ENCODE data around the gene UVSSA.
"Not testable (repeated sequence)": the region's sequence is repeated elsewhere in the genome, so short reads cannot be mapped to it uniquely, and the experiment has no call there.

The UVSSA gene

DNA sequence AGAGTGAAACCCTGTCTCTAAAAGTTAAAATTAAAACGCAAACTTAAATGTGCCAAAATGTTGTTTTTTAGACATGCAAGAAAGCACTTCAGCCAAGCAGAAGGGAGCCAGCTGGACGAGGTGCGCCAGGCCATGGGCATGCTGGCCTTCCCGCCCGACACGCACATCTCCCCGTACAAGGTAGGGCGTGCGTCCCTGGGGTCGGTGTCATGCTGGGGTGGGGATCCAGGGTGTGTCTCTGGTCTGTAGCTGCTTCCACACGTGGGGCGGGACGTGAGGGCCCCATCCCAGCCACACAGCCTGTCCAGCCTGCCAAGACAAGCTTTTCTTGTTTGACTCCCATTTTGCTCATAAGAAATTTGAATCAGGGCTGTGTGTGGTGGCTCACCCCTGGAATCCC, 14.3 kb upstream of the UVSSA start:
- no peak for DNase-seq

DNA sequence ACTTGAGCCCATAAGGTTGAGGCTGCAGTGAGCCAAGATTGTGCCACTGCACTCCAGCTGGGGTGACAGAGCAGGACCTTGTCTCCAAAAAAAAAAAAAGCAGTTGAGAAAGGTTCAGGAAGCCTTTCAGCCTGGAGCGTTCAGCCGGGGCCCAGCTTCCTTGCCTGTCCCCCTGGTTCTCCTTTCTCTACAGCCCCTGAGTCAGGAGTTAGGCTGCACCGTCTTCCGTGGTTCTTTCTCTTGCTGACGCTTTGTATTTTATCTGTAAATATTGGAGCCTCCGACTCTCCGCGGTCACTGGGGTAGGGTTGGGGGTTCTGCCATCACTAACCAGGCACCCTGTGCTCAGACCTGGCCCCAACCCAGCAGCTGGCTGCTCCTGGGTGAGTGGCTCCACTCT, 13.8 kb upstream of the UVSSA start:
- DNase-seq = no peak

- not testable (repeated sequence) for DNase-seq
These were observed 13.0 kb upstream of the UVSSA start for GRCh38 chr4:1333851-1334578.

- DNase-seq = no peak
These were observed 12.5 kb upstream of the UVSSA start for GRCh38 chr4:1334579-1334895.

GRCh38 chr4:1335193-1335883, 11.7 kb upstream of the UVSSA start:
- DNase-seq = not testable (repeated sequence)

DNA sequence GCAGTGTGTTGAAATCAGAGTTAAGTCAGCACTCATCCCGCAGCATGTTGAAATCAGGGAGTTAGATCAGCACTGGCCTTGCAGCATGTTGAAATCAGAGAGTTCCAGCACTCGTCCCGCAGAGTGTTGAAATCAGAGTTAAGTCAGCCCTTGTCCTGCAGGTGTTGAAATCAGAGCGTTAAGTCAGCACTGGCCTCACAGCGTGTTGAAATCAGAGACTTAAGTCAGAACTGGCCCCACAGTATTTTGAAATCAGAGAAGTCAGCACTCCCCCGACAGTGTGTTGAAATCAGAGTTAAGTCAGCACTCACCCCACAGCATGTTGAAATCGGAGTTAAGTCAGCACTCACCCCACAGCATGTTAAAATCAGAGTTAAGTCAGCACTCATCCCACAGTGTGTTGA, 10.9 kb upstream of the UVSSA start:
- no peak for DNase-seq

DNA sequence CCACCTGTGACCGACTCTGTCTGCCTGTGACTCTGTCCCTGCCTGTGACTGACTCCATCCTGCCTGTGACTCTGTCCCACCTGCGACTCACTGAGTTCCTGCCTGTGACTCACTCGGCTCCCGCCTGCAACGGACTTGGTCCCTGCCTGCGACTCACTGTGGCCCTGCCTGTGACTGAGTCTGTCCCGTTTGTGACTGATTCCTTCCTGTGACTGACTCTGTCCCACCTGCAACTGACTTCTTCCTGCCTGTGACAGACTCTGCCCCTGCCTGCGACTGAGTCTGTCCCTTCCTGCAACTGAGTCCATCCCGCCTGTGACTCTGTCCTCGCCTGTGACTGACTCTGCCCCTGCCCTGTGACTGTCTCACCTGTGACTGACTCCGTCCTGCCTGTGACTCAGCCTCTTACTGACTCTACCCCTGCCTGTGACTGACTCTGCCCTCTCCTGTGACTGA, 9.6 kb upstream of the UVSSA start:
- no peak for DNase-seq

DNA sequence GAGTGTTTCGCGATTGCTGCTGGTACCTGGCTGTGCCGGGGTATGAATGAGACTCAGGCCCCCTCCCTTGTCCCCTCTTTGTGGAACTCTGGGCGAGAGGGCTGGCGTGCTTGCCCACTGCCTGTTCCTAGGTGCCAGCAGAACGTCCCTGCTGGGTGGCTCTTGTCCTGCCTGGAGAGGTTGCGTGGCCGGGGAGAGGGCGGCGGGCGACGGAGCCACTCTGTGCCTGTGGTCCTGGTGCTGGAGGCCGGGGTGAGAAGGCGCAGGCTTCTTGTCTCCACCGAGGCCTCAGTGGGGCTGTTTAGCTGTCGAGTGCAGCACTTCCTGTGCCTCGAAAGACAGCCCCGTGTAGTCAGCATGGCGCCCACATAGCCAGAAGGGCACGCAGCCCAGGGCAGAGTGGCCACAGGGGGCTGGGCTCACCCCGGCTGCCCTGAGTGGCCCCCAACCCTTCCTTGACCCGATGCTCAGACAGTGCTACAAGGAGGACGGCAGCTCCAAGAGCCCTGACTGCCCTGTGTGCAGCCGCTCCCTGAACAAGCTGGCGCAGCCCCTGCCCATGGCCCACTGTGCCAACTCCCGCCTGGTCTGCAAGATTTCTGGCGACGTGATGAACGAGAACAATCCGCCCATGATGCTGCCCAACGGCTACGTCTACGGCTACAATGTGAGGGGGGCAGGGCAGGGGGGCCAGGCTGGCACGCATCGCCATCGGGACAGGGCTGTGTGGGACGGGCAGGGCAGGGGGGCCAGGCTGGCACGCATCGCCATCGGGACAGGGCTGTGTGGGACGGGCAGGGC, 8.9 kb upstream of the UVSSA start:
- DNase-seq = no peak

DNA sequence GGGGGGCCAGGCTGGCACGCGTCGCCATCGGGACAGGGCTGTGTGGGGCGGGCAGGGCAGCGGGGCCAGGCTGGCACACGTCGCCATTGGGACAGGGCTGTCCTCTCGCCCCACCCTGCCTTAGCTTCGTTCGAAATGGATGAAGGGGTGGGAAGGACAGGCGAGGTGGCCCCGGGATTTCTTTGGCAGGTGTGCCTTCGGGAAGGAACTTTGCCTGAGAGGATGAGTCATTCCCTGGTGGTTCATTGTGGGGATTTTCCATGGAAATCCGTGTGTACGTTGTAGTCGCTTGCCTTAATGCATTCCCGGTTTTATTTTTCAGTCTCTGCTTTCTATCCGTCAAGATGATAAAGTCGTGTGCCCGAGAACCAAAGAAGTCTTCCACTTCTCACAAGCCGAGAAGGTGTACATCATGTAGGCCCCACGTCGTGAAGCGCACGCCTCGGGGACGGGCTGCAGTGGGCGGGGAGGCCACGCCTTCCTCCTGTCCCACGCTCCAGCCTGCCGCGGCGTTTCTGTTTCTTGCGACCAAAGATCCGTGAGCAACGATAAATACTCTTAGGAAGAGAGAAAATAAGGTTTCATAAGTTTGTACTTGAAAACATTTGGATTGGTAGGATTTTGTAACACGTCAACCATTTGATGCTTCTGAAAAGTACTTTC, 8.1 kb upstream of the UVSSA start:
- no peak for DNase-seq

GRCh38 chr4:1339489-1339888, 7.5 kb upstream of the UVSSA start:
- DNase-seq = no peak

GRCh38 chr4:1340181-1340747, 6.7 kb upstream of the UVSSA start:
- DNase-seq = no peak

GRCh38 chr4:1340861-1341260, 6.1 kb upstream of the UVSSA start:
- no peak for DNase-seq

DNA sequence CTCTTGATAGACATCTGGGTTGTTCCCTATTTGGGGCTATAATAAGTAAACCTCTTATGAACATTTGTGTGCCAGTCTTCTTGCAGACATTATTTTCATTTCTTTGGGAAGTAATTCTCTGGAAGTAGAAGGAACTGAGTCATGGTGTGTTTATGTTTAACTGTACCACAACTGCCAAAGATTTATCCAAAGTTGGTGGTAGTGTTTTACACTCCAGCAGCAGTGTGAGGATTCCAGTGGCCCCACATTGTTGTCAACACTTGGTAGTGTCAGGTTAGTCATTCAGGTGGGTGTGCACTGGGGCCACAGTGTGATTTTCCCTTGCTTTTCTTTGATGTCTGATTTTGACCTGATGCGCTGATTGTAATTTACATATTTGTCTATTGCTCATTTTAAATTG, 5.0 kb upstream of the UVSSA start:
- no peak for DNase-seq

DNA sequence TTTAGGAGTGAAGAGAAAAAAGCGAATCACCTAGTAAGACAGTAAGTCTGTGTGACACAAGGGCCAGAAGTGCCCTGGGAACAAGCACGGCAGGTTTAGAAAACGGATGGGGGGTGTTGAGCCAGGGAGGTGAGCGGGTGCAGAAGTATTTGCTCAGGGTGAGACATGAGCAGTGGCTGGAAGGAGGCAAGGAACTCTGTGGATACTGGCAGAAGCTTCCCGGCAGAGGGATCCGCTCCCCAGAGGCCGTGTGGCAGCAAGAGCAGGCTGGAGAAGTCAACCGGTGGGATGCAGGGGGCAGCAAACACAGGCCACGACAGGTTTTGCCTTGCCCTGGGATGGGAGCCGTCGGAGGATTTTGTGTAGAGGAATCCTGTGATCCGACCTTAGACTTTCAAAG, 2.3 kb upstream of the UVSSA start:
- DNase-seq = no peak

DNA sequence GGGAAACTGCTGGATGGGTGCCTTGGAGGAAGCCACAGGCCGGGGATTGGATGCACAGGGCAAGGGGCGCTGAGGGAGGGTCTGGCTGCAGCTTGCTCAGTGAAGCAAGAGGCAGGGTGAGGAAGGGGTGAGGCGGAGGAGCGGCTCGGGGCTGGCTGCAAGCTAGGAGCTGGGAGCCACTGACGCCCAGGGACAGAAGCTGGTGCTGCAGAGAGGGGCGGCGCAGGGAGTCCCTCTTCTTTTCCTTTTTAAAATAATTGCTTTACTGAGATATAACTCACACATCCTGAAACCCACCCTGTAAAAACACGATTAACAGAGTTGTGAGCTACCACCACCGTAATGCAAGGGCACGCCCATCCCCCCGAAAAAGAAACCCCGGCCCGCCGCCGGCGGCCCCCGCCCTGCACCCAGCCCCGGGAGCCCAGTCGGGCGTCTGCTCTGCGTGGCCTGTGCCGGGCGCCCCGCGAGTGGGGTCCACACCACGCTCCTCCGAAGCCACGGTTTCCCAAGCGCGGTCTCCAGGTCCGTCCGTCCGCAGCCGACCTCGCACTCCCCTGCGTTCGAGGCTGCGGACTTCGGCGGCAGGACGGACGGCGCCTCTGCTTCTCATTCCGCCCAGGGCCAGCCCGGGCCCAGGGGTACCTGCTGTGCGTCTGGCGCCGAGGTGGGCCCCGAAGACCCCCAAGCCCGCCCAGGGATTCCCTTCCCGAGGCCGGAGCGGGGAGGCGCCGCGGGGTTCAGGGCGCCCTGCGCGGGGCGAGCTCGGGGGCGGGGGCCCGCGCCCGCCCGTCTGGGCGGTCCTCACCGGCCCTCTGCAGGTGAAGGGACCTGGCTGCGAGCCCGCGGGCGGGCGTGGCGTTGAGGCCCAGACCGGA, 866 bp upstream of the UVSSA start:
- peak; percentile 49 for DNase-seq

DNA sequence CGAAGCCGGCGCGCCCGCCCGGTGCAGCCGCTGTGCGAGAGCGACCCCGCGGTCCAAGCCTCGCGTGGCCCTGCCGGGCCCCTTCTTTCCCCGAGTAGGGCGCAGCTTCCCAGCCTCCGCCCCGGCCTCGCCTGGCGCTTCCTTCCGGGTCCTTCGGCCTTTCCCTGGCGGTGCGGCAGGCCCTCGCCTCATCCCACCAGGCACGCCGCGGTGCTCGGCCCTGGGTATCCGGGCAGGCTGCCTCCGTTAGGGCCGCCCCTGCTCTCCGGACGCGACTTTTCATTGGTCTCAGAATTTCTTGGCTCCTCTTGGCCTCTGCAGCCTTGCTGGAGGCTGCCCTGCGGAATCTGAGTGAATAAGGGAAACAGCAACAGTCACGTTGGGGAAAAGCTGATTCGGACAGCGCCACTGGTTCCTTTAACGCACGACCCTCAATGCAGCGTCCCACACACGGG, 429 bp downstream of the UVSSA start:
- DNase-seq = peak; percentile 18

- no peak for DNase-seq
These were observed 1.1 kb downstream of the UVSSA start for GRCh38 chr4:1348014-1348513.

DNA sequence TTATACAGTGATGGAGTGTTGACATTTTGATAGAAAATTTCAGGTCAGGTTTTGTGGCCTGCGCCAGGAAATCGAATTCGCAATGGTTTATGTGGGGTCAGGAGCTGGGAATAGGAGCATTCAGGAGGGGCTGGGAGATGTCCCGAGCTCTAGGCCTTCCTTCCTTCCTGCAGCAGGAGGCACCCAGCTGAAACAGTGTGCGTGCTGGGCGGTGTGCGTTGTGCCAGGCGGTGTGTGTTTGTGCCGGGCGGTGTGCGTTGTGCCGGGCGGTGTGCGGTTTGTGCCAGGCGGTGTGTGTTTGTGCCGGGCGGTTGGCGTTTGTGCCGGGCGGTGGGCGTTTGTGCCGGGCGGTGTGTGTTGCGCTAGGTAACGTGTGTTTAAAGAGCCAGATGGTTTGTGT, 1.7 kb downstream of the UVSSA start:
- no peak for DNase-seq

- no peak for DNase-seq
These were observed 2.6 kb downstream of the UVSSA start for GRCh38 chr4:1349359-1350168.

DNA sequence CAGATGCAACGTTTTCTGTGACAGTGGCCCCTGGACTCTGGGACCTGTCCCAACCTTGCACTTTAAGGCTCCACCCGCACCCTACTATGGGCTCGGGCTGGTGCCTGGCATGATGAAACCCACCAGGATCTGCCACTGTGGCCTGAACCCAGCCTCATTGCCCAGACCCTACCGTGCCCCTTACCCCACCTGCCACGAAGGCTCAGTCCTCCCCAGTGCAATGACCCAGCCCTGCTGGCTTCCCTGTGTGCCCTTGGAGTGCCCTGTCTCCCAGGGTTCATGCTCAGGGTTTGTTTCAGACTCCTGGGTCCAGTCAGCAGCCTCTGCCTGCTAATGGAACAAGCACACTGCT, 3.1 kb downstream of the UVSSA start:
- no peak for DNase-seq

Data from activated CD4-positive, alpha-beta T cell treated with anti-CD3 and anti-CD28 coated beads, Interleukin-2, amount 50 U/mL, for 1 hour (primary cell).